Neuronal stem cell (in vitro differentiated cells): ENCODE measurements around the gene HS6ST1.

Source experiments
- DNase-seq: peaks from one replicate; pipeline ENCODE4 v3.0.0-alpha.2; 2013; ENCODE audit warnings: low spot score
- H2AFZ ChIP-seq: one replicate; pipeline ENCODE4 v1.6.1; 2013; ENCODE audit warnings: mild to moderate bottlenecking, low read length, inconsistent platforms
- H2AK5ac ChIP-seq: 2 replicates; pipeline ENCODE4 v1.6.1; 2013; ENCODE audit warnings: low read depth, mild to moderate bottlenecking, inconsistent platforms, low read length, moderate library complexity, mixed read lengths
- H2BK120ac ChIP-seq: 2 replicates; pipeline ENCODE4 v1.6.1; 2013; ENCODE audit warnings: low read depth, mild to moderate bottlenecking, inconsistent platforms, low read length, moderate library complexity, mixed read lengths
- H2BK12ac ChIP-seq: one replicate; pipeline ENCODE4 v1.6.1; 2013; ENCODE audit warnings: low read length, inconsistent platforms
- H2BK15ac ChIP-seq: 2 replicates; pipeline ENCODE4 v1.6.1; 2013; ENCODE audit warnings: mild to moderate bottlenecking, low read length, inconsistent platforms, mixed read lengths
- H2BK5ac ChIP-seq: one replicate; pipeline ENCODE4 v1.6.1; 2013; ENCODE audit warnings: inconsistent platforms, mild to moderate bottlenecking, low read length, moderate library complexity
- H3K14ac ChIP-seq: one replicate; pipeline ENCODE4 v1.6.1; 2013; ENCODE audit warnings: low read length, inconsistent platforms
- H3K18ac ChIP-seq: 2 replicates; pipeline ENCODE4 v1.6.1; 2013; ENCODE audit warnings: low read length, inconsistent platforms
- H3K23ac ChIP-seq: 2 replicates; pipeline ENCODE4 v1.6.1; 2013; ENCODE audit warnings: low read depth, mild to moderate bottlenecking, mixed read lengths, low read length, inconsistent platforms; ENCODE audit not compliant: poor library complexity
- H3K27ac ChIP-seq: replicated peaks from 3 replicates; pipeline ENCODE4 v1.5.1; 2013; ENCODE audit warnings: low read length, inconsistent platforms
- H3K27me3 ChIP-seq, 3 experiments: 2 replicates each; pipeline ENCODE4 v1.6.1; 2013; ENCODE audit warnings: low read length in 3 of 3, mild to moderate bottlenecking in 2 of 3, inconsistent platforms in 1 of 3, low read depth in 1 of 3, mixed read lengths in 1 of 3, moderate library complexity in 1 of 3; ENCODE audit not compliant: control insufficient read depth in 3 of 3, insufficient read depth in 3 of 3
- H3K36me3 ChIP-seq, 2 donors: replicated peaks in 1 of 2; 2 replicates each; pipeline ENCODE4 v1.6.1; 2013; ENCODE audit warnings: low read length in 2 of 2; ENCODE audit not compliant: control insufficient read depth in 2 of 2, insufficient read depth in 2 of 2
- H3K4ac ChIP-seq: 2 replicates; pipeline ENCODE4 v1.6.1; 2013; ENCODE audit warnings: inconsistent platforms, mild to moderate bottlenecking, low read length, moderate library complexity
- H3K4me1 ChIP-seq, 2 donors: 1 replicate in 1 of 2; 2 replicates in 1 of 2; pipeline ENCODE4 v1.6.1; 2013; ENCODE audit warnings: low read length in 2 of 2, low read depth in 1 of 2; ENCODE audit not compliant: control insufficient read depth in 2 of 2, insufficient read depth in 1 of 2
- H3K4me2 ChIP-seq: one replicate; pipeline ENCODE4 v1.6.1; 2013; ENCODE audit warnings: mild to moderate bottlenecking, low read length, inconsistent platforms; ENCODE audit not compliant: insufficient read depth, poor library complexity, severe bottlenecking
- H3K4me3 ChIP-seq, 2 donors: 2 replicates each; pipeline ENCODE4 v1.5.1; 2013; ENCODE audit warnings: low read length in 2 of 2, mild to moderate bottlenecking in 2 of 2, inconsistent platforms in 1 of 2, moderate library complexity in 1 of 2
- H3K79me1 ChIP-seq: one replicate; pipeline ENCODE4 v1.6.1; 2013; ENCODE audit warnings: low read depth, mild to moderate bottlenecking, inconsistent platforms, low read length, moderate library complexity
- H3K9ac ChIP-seq: one replicate; pipeline ENCODE4 v1.6.1; 2013; ENCODE audit warnings: mild to moderate bottlenecking, low read depth, low read length, inconsistent platforms; ENCODE audit not compliant: poor library complexity
- H3K9me3 ChIP-seq, 2 donors: replicated peaks in 1 of 2; 2 replicates each; pipeline versions ENCODE3 to v1.6.1; 2013; ENCODE audit warnings: low read length in 2 of 2, mild to moderate bottlenecking in 2 of 2, inconsistent platforms in 1 of 2, low read depth in 1 of 2, mixed read lengths in 1 of 2, moderate library complexity in 1 of 2; ENCODE audit not compliant: control insufficient read depth in 2 of 2, insufficient read depth in 1 of 2
- H4K8ac ChIP-seq: one replicate; pipeline ENCODE4 v1.6.1; 2013; ENCODE audit warnings: low read depth, mild to moderate bottlenecking, inconsistent platforms, low read length, moderate library complexity
- H4K91ac ChIP-seq: one replicate; pipeline ENCODE4 v1.6.1; 2013; ENCODE audit warnings: low read length, low read depth, mild to moderate bottlenecking, inconsistent platforms; ENCODE audit not compliant: poor library complexity
- WGBS, 2 donors: extraction: QIAGEN DNeasy Blood & Tissue Kit; methylation state at CpG; one replicate each; pipeline ENCODE4 v1.1.7; 2013; ENCODE audit warnings: missing lambda C conversion rate in 2 of 2, mixed read lengths in 1 of 2; ENCODE audit not compliant: insufficient read length in 2 of 2, insufficient replicate concordance in 1 of 2; ENCODE audit errors: extremely low coverage in 2 of 2; 5-methylcytosine and 5-hydroxymethylcytosine counted together

Gene HS6ST1

DNA sequence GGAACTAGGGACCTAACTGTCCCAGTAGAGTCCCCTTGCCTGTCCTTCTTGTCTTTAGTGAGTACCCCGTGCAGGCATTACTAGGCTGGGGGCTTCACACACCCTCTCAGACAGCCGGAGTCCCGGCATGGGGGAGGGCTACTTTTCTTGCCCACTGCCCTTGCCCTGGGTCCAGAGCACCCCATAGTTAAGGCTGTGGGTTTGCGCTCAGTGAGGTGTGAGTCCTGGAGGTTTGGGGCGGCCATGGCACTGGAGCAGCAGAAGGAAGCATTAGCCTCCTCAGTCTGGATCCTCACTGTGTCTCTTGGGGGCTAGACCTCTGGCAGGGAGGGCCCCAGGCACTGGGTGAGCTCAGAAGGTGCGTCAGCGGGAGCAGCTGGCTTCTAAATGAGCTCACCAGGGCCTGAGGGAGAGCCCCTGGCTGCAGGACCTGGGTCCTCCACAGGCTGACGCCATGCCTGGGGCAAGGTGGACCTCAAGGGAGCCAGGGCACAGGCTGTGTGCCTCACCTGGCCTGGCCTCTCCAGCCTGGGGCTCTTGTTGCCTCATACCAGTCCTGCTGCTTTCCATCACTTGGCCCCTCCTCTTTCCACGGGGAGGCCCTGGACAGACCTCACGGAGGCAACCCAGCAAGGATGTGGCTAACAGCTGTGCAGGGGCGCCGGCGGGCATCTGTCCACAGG is 27.4 kb downstream of the HS6ST1 start:
- H3K23ac ChIP-seq, result peak overlapping the region; percentile 78
- H3K9ac ChIP-seq, result peak overlapping the region; percentile 44
- H3K4me2 ChIP-seq, result no peak overlapping the region
- DNase-seq, result no peak
- no peak overlapping the region for H2BK15ac ChIP-seq
- H3K27ac ChIP-seq, result no peak overlapping the region
- no peak overlapping the region for H2AK5ac ChIP-seq
- H2BK12ac ChIP-seq, result no peak overlapping the region
- no peak overlapping the region for H4K91ac ChIP-seq
- H2BK5ac ChIP-seq, result peak overlapping the region; percentile 36
- peak overlapping the region; percentile 21 for H3K14ac ChIP-seq
- peaks cover 42% of the 10 kb centered on the region for H3K79me1 ChIP-seq
- H2BK120ac ChIP-seq, result no peak overlapping the region
- peaks cover 0 to 24% of the 10 kb centered on the region in 2 donors for H3K4me1 ChIP-seq
- no peak overlapping the region for H2AFZ ChIP-seq
- WGBS, 2 donors, result no CpG with 5 or more reads among the region's 13 CpGs
- no peaks in the 10 kb centered on the region for H3K27me3 ChIP-seq
- H4K8ac ChIP-seq, result no peak overlapping the region
- no peak overlapping the region for H3K4ac ChIP-seq
- H3K36me3 ChIP-seq, result peaks cover 5 to 54% of the 10 kb centered on the region in 2 donors
- no peak overlapping the region for H3K4me3 ChIP-seq
- peaks cover 0 to 3% of the 10 kb centered on the region in 2 donors for H3K9me3 ChIP-seq
- peak overlapping the region; percentile 70 for H3K18ac ChIP-seq

DNA sequence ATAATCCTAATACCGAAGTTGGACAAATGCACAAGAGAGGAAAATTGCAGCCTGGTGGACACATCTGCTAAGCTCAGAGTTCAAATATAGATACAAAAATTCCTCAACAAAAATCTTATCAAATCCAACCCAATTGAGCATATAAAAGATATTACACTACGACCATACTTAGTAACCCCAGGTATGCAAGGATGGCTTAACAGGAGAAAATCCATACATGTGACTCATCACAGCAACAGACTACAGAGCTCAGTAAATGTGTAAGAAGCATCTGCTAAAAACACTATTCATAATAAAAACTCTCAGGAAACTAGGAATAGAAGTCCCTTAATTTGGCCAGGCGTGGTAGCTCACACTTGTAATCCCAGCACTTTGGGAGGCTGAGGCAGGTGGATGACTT is 28.3 kb downstream of the HS6ST1 start:
- H2BK5ac ChIP-seq, result no peak overlapping the region
- WGBS, 2 donors, result 100% methylated on average over 1 of the region's 3 CpGs; no CpG with 5 or more reads in 1 of the 2 donors
- H2AFZ ChIP-seq, result no peak overlapping the region
- no peak overlapping the region for H3K4me3 ChIP-seq
- H2BK120ac ChIP-seq, result no peak overlapping the region
- no peak overlapping the region for H3K27ac ChIP-seq
- H3K4me2 ChIP-seq, result no peak overlapping the region
- no peak overlapping the region for H3K14ac ChIP-seq
- H3K4ac ChIP-seq, result no peak overlapping the region
- H4K8ac ChIP-seq, result no peak overlapping the region
- peaks cover 7 to 58% of the 10 kb centered on the region in 2 donors for H3K36me3 ChIP-seq
- H4K91ac ChIP-seq, result no peak overlapping the region
- H3K23ac ChIP-seq, result no peak overlapping the region
- H3K18ac ChIP-seq, result no peak overlapping the region
- no peak overlapping the region for H2BK15ac ChIP-seq
- peaks cover 0 to 24% of the 10 kb centered on the region in 2 donors for H3K4me1 ChIP-seq
- H3K9me3 ChIP-seq, result peaks cover 0 to 3% of the 10 kb centered on the region in 2 donors
- no peak overlapping the region for H2AK5ac ChIP-seq
- no peak overlapping the region for H2BK12ac ChIP-seq
- H3K27me3 ChIP-seq, result no peaks in the 10 kb centered on the region
- no peak for DNase-seq
- H3K79me1 ChIP-seq, result peaks cover 44% of the 10 kb centered on the region
- H3K9ac ChIP-seq, result no peak overlapping the region

DNA sequence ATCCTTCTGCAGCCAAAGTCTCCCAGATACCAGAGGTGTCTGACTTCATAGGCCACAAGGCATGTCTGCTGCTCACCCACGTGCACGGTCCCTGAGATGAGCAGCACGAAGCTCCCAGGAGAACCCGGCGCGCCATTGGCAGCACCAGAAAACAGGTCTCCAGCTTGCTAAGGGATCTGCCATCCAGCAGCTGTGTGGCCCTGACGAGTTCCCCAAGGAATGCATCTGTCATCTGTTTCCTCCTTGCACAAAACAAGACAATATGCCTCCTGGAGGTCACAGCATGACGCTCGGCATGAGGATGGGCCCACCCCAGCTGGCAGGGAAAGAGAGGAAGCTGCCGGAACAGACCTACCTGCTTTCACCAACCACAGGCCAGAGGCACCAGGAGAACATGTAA is 29.2 kb downstream of the HS6ST1 start:
- Histone ChIP-seq H3K79me1 (peaks cover 42% of the 10 kb centered on the region), H3K23ac (no peak overlapping the region), H2BK120ac (no peak overlapping the region), H3K9me3 (peaks cover 0 to 3% of the 10 kb centered on the region in 2 donors), H3K4ac (no peak overlapping the region), H4K91ac (no peak overlapping the region), H4K8ac (no peak overlapping the region), H3K4me2 (no peak overlapping the region), H2BK12ac (no peak overlapping the region), H2BK15ac (no peak overlapping the region), H3K27ac (no peak overlapping the region), H2BK5ac (no peak overlapping the region), H3K36me3 (peaks cover 7 to 64% of the 10 kb centered on the region in 2 donors), H2AK5ac (peak overlapping the region; percentile 70), H2AFZ (no peak overlapping the region), H3K4me3 (no peak overlapping the region), H3K27me3 (no peaks in the 10 kb centered on the region), H3K4me1 (peaks cover 0 to 22% of the 10 kb centered on the region in 2 donors), H3K18ac (peak overlapping the region; percentile 57), H3K14ac (peak overlapping the region; percentile 56), H3K9ac (peak overlapping the region; percentile 78)
- no peak for DNase-seq
- WGBS, 2 donors, result no CpG with 5 or more reads among the region's 10 CpGs

DNA sequence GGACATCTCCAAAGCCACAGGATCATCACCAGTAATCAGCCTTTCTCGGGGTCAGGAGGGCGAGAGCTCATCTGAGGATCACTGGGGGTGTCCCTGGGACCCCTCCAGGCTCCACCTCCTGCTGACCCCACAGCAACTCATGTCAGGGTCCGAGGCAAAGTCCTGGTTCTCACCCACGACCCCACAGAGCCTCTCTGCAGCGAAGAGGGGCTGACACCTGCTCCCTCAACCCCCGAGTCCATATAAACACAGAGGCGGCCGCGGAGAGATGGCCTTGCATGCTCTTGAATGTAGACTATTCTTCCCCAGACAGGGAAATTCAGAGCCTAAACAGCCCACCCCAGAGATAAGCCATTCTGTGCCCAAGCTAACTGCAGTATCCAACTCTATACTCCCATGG is 29.9 kb downstream of the HS6ST1 start:
- Histone ChIP-seq H4K8ac (no peak overlapping the region), H3K14ac (peak overlapping the region; percentile 47), H2AFZ (no peak overlapping the region), H2BK12ac (no peak overlapping the region), H3K23ac (peak overlapping the region; percentile 17), H2BK5ac (no peak overlapping the region), H3K4me3 (no peak overlapping the region), H3K4ac (no peak overlapping the region), H2BK15ac (no peak overlapping the region), H3K9me3 (peaks cover 0 to 3% of the 10 kb centered on the region in 2 donors), H3K27me3 (no peaks in the 10 kb centered on the region), H2AK5ac (no peak overlapping the region), H3K9ac (no peak overlapping the region), H2BK120ac (no peak overlapping the region), H4K91ac (no peak overlapping the region), H3K79me1 (peaks cover 36% of the 10 kb centered on the region), H3K4me2 (no peak overlapping the region), H3K4me1 (peaks cover 0 to 22% of the 10 kb centered on the region in 2 donors), H3K18ac (no peak overlapping the region), H3K36me3 (peaks cover 7 to 68% of the 10 kb centered on the region in 2 donors), H3K27ac (no peak overlapping the region)
- WGBS, 2 donors, result no CpG with 5 or more reads among the region's 9 CpGs
- no peak for DNase-seq
